ENCODE data around the gene GAB2.
"Not testable (repeated sequence)": the region's sequence is repeated elsewhere in the genome, so short reads cannot be mapped to it uniquely, and the experiment has no call there.

The GAB2 gene

GRCh38 chr11:78241475-78241874 is 176.1 kb downstream of the GAB2 start:
- H3K27ac ChIP-seq = no peak overlapping the region
- TF ChIP-seq CTCF (conservative IDR thresholded peaks at IDR 0.05) = no peak
- no peak for TF ChIP-seq ZFX (IDR thresholded peaks at IDR 0.05)

- TF ChIP-seq CTCF (conservative IDR thresholded peaks at IDR 0.05) = no peak
- no peak for TF ChIP-seq ZFX (IDR thresholded peaks at IDR 0.05)
- H3K27ac ChIP-seq = no peak overlapping the region
Observed at GRCh38 chr11:78239781-78240180, 177.8 kb downstream of the GAB2 start.

- TF ChIP-seq ZFX (IDR thresholded peaks at IDR 0.05) (no peak), CTCF (conservative IDR thresholded peaks at IDR 0.05) (no peak)
- H3K27ac ChIP-seq = no peak overlapping the region
Observed at GRCh38 chr11:78237293-78238046, 180.2 kb downstream of the GAB2 start.

- H3K27ac ChIP-seq = no peak overlapping the region
- TF ChIP-seq CTCF (conservative IDR thresholded peaks at IDR 0.05) = no peak
- TF ChIP-seq ZFX (IDR thresholded peaks at IDR 0.05) = no peak
Observed at GRCh38 chr11:78234006-78234405, 183.6 kb downstream of the GAB2 start.

DNA sequence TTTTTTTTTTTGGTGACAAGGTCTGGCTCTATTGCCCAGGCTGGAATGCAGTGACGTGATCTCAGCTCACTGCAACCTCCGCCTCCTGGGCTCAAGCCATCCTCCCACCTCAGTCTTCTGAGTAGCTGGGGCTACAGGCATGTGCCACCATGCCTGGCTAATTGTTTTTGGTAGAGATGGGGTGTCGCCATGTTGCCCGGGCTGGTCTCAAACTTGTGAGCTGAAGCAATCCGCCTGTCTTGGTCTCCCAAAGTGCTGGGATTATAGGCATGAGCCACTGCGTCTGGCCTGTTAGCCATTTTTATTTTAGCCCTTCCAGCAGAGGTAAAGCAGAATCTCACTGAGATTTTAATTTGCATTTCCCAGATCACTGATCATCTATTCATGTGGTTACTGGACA is 184.6 kb downstream of the GAB2 start:
- H3K27ac ChIP-seq = not testable (repeated sequence)

DNA sequence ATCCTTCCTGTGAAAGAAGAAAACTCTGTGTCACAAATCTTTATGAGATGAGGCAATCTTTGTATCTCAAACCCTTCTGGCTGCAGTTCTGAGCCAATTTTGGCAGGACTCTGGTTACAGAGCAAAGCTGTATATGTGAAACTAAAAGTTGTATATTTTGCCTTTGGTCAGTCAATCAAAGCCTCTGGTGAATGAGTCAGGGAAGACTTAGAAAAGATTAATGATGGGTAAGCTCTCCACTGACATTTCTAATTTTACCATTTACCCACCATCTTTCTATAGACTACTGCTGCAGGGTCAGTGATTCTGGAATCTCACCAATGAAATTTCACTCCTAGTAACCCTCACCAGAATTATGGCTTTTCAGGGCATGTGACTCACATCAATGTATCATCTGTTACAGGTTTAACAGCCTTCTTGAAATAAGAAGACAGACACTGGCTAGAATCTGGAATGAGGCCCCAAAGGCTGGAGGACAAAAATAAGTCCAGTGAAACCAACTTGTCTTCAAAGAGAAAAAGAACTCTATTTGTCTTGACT is 185.6 kb downstream of the GAB2 start:
- no peak overlapping the region for H3K27ac ChIP-seq

DNA sequence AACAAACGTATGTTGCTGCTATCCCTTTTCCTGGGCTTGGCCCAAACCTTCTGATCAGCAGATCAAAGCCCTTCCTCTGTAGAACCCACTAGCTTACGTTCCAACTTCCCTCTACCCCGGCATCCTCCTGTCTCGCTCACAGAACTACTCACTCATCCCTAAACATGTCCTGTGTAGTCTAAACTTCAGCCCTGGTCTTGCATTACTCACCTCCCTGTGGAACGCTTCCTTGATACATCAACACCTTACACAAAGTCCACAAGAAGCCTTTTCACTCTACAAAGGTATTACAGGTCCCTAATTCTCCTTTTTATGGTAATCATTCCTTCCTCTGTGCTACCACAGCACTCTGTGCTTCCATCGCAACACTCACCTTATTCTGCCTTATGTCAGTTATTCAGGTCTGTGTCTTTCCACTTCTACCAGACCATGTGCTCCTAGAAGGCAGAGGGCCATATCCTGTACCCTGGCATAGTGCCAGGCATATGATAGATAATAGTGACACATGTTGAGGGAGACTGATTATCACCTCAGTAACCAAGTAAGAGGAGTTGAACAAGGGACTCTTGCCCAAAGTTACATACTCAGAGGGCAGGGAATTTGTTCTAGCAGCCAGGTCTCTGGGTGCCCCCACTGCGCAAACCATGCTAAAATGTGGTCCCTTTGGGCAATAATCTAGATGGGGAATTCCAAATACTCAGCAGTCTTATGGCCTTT is 187.3 kb downstream of the GAB2 start:
- no peak overlapping the region for H3K27ac ChIP-seq
- no peak for TF ChIP-seq CTCF (conservative IDR thresholded peaks at IDR 0.05)
- no peak for TF ChIP-seq ZFX (IDR thresholded peaks at IDR 0.05)

More for the DNA sequence above, 185.6 kb downstream of the GAB2 start:
- TF ChIP-seq ZFX (IDR thresholded peaks at IDR 0.05) (no peak), CTCF (conservative IDR thresholded peaks at IDR 0.05) (no peak)
